Measurements from ENCODE around the gene VLDLR. TPM values are rescaled to one million over a fixed set of nuclear protein-coding genes. Genes with fewer than 3 reads are reported as not detected.
A peak's percentile ranks its signal among the peaks of the same experiment; 100 is the strongest.

The VLDLR gene
- total RNA-seq, 1 donor from 2014 or later, result 47.8 TPM

DNA sequence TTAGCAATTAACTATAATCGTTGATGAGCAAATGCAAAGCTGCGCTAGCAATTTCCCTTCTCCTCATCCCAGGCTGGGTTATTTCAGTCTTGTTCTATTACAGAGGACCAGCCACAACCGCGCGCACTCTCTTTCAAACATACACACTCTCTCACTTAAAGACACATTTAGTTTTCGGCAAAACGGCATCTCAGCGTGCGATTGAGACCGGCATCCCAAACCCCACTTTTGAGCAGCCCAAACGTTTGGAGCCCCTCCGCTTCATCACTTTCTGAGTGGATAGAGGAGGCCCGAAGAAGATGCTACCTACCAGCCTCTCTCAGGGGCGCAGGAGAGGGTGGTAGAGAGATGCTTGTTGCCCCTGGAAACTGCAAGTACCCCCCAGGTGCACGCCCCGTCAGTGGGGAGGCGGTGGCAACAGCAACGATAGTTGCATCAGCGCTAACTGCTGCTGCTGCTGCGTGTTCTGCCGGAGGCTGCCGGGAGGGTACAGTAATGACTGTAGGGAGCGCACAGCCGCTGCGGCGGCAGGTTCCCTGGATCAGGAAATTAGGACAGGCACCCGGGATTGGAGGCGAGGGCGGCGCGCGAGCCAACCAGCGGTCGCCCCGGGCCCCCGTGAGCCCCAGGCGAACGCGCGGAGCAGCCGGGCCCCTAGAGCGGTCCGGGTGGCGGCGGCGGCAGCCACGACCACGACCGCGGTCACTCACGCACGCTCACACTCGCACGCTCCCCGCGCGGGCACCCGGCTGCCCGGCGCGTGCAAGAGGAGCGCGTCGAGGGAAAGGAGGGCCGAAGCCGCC is 467 bp upstream of the VLDLR start:
- H3K27me3 Mint-ChIP-seq (ENCODE audit: low read depth), result peaks cover 5% of the 10 kb centered on the region
- H3K36me3 Mint-ChIP-seq, result no peaks in the 10 kb centered on the region
- peaks cover 34% of the 10 kb centered on the region for H3K4me1 Mint-ChIP-seq
- H3K27ac Mint-ChIP-seq, result peak overlapping the region; percentile 95
- no peak for TF ChIP-seq CTCF (IDR thresholded peaks at IDR 0.05; ENCODE audit: unreplicated experiment)
- peak; percentile 61 to 78 for DNase-seq (ENCODE audit: low spot score in 2 of 2, unreplicated experiment in 2 of 2)
- H3K9me3 Mint-ChIP-seq, result peaks cover 4% of the 10 kb centered on the region
- H3K4me3 Mint-ChIP-seq, result peak overlapping the region; percentile 84

DNA sequence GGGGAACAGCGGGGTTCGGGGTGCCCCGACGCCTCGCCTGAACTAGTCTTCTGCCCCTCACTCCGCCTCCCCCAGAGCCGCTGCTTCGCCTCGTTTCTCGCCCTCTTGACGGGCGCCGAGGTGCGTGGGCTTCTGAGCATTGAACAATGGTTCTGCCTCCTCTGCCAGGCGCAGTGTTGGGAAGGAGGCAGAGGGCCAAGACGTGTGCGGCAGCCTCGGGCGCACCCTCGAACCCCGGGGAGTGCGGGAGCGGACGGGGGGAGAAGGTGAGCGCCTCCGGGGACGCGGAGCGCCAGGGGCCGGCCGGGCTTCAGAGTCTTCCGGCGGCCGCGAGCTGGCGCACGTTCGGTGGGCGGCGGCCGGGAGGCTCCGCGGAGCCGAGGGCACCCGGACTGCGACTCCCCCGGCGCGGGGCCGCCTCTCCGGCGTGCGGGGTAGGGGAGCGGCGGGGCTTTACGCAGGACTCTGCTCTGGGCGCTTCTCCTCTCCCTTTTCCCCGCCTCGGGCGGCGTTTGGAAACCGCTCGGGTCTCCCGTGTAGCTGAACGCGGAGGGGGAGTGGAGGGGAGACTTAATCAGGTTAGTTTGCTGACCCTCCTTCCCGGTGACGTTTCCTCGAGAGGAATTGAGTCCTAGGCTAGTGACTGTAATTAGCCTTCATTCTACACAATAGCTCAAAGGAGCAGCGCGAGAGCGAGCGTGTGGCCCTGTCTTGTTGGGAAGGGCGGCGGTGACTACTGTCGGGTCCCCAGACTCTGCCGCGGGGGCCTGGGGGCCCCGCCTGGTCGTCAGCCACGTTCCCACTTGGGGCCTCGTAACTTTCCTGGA is 1.1 kb downstream of the VLDLR start:
- Mint-ChIP-seq H3K9me3 (peaks cover 4% of the 10 kb centered on the region), H3K27me3 (ENCODE audit: low read depth) (peaks cover 5% of the 10 kb centered on the region), H3K36me3 (no peaks in the 10 kb centered on the region), H3K4me3 (peak overlapping the region; percentile 92), H3K27ac (peak overlapping the region; percentile 96), H3K4me1 (peaks cover 36% of the 10 kb centered on the region)
- DNase-seq (ENCODE audit: low spot score in 2 of 2, unreplicated experiment in 2 of 2), result peak; percentile 38 to 70
- TF ChIP-seq CTCF (IDR thresholded peaks at IDR 0.05; ENCODE audit: unreplicated experiment), result no peak

DNA sequence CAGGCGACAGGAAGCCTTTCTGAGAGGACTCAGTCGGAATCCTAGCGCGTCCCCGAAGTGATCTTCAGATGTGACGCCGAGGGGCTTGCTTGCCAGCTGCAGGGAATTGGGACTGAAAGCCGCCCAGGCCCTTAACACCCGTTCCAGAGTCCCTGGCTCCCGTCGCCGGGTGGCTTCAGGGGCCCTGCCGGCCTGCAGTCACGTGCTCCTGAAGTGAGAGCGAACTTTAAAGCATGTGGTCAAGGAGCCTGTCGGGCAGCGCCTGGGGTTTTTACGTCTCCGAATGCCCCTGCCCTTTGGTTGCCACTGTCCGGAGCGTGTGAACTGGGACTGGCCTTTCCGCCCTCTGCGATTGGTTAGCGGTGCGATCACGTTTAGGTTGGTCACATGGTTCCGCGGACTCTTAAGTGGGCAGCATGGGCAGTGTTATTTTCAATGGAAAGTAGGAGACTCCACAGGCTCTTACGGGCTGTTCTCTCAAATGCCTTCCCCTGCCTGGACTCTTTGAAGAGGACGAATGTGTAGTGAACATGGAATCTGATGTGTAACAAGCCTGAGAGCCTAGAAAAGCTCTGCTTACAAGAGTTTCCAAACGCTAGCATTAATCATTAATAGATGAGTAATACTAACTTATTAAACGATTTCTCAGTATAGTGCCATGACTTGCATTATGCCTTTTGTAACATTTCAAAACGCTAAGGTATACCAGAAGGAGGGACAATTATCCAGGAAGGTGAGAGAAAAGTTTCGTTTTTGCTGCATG is 1.9 kb downstream of the VLDLR start:
- no peak for TF ChIP-seq CTCF (IDR thresholded peaks at IDR 0.05; ENCODE audit: unreplicated experiment)
- H3K4me1 Mint-ChIP-seq, result peaks cover 36% of the 10 kb centered on the region
- peak overlapping the region; percentile 90 for H3K4me3 Mint-ChIP-seq
- no peaks in the 10 kb centered on the region for H3K36me3 Mint-ChIP-seq
- H3K27ac Mint-ChIP-seq, result peak overlapping the region; percentile 96
- H3K9me3 Mint-ChIP-seq, result peaks cover under 1% of the 10 kb centered on the region
- DNase-seq (ENCODE audit: low spot score in 2 of 2, unreplicated experiment in 2 of 2), result peak; percentile 19 to 49
- H3K27me3 Mint-ChIP-seq (ENCODE audit: low read depth), result peaks cover 5% of the 10 kb centered on the region

DNA sequence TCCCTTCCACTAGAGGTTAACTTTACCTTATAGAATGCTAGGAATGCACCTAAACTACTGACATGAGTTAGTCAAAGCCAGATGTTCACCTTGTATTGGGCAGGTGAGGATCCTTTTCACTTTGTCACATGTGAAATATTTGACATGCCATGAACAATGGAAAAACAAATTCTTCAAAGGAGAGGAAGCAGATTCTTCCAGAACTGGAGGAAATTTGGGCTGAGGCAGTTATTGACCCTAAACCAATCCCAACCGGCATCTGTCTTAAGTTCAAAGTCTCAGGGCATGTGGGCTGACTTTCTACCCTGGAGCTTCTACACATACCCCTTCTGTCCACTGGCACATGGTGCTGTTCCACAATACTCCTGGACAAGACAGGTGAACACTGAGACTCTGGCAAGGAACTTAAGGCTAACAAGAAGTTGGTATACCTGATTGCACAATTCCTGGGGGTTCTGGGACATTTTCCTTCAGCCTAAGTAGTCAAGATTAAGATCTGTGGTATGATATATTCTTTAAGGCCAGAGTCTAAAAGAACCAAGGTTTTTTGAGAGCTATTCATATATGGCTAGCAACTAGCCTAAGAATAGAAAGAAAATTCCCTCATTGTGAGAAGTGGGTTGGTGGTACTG is 2.6 kb downstream of the VLDLR start:
- Mint-ChIP-seq H3K27ac (peak overlapping the region; percentile 96), H3K27me3 (ENCODE audit: low read depth) (peaks cover 5% of the 10 kb centered on the region), H3K9me3 (no peaks in the 10 kb centered on the region), H3K4me3 (peak overlapping the region; percentile 90), H3K36me3 (no peaks in the 10 kb centered on the region), H3K4me1 (peaks cover 36% of the 10 kb centered on the region)
- DNase-seq (ENCODE audit: low spot score in 2 of 2, unreplicated experiment in 2 of 2), result no peak
- TF ChIP-seq CTCF (IDR thresholded peaks at IDR 0.05; ENCODE audit: unreplicated experiment), result no peak

DNA sequence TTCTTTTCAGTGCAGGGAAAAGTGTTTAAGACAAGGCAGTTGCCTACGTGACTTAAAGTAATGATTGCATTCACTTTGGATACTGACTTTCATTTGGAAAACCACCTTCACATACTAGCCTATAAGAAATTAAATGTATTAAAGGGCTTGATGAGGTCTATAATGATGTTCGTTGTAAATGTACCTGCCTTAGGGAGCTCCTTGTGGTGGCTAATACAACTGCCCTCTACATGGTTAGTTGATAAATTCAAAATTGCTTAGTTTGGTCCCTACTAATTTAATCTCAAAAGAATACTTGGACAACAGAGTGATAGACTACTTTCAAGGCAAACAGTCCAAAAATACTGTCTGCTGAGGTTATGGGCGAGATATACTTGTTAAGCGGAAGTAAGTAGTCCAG is 3.8 kb downstream of the VLDLR start:
- no peak for DNase-seq (ENCODE audit: low spot score in 2 of 2, unreplicated experiment in 2 of 2)
- no peaks in the 10 kb centered on the region for H3K36me3 Mint-ChIP-seq
- no peak overlapping the region for H3K4me3 Mint-ChIP-seq
- H3K27ac Mint-ChIP-seq, result peak overlapping the region; percentile 19
- no peaks in the 10 kb centered on the region for H3K9me3 Mint-ChIP-seq
- TF ChIP-seq CTCF (IDR thresholded peaks at IDR 0.05; ENCODE audit: unreplicated experiment), result peak; percentile 16
- H3K27me3 Mint-ChIP-seq (ENCODE audit: low read depth), result no peaks in the 10 kb centered on the region
- H3K4me1 Mint-ChIP-seq, result peaks cover 32% of the 10 kb centered on the region

Data from mesothelial cell of epicardium (in vitro differentiated cells).